Lower lobe of right lung (tissue), 2 donors: ENCODE results near the gene MATN3. TPM values are rescaled to one million over a fixed set of nuclear protein-coding genes. Genes with fewer than 3 reads are reported as not detected.
A peak's percentile ranks its signal among the peaks of the same experiment; 100 is the strongest.

ENCODE experiments used
- ATAC-seq, 2 donors: fragments of 200-7000 bp; cut with Tn5 transposase; one replicate each; pipeline ENCODE4 v1.9.1; 2020 to 2022; ENCODE audit warnings: mild to moderate bottlenecking in 2 of 2, moderate library complexity in 2 of 2
- DNase-seq: peaks from one replicate; pipeline ENCODE4 v3.0.0-alpha.2; 2020
- H3K27ac ChIP-seq: fragments of 200-600 bp; one replicate; pipeline ENCODE4 v1.8.0; 2022
- H3K27me3 ChIP-seq: fragments of 200-600 bp; one replicate; pipeline ENCODE4 v1.8.0; 2022; ENCODE audit warnings: low read depth
- H3K36me3 ChIP-seq: fragments of 200-600 bp; one replicate; pipeline ENCODE4 v1.8.0; 2022; ENCODE audit warnings: mild to moderate bottlenecking
- H3K4me1 ChIP-seq: fragments of 200-600 bp; one replicate; pipeline ENCODE4 v1.8.0; 2022
- H3K4me3 ChIP-seq: fragments of 200-600 bp; one replicate; pipeline ENCODE4 v1.8.0; 2022; ENCODE audit warnings: mild to moderate bottlenecking
- H3K9me3 ChIP-seq: fragments of 200-600 bp; one replicate; pipeline ENCODE4 v1.8.0; 2022
- CTCF ChIP-seq: fragments of 200-600 bp; IDR thresholded peaks from one replicate; pipeline ENCODE4 v1.8.0; 2022; ENCODE audit warnings: antibody characterized with exemption, mild to moderate bottlenecking
- intact Hi-C: fragments of 100-400 bp; cut with DNase I; formaldehyde crosslinking; loops from one replicate; pipeline ENCODE4 v1.11.0; 2022
- total RNA-seq: library from RNA; stranded (reverse); fragmentation: NEBNext Ultra II Directional; extraction: Animal tissue kit (Norgen Biotek cat#: 25700); gene quantifications from one replicate; pipeline ENCODE4 v1.2.1, GENCODE V29; 2021
- donor health status: DM: no; HTN: yes; CAD: no; lungs with severe emphysema.

MATN3 gene
- total RNA-seq, 1 donor from 2014 or later, result 8.1 TPM

GRCh38 chr2:20018601-20019152 is 6.2 kb upstream of the MATN3 start:
- TF ChIP-seq CTCF, result no peak
- ATAC-seq (no peak), DNase-seq (no peak)
- Histone ChIP-seq H3K36me3 (no peaks in the 10 kb centered on the region), H3K27ac (no peak overlapping the region), H3K27me3 (no peaks in the 10 kb centered on the region), H3K9me3 (no peaks in the 10 kb centered on the region), H3K4me3 (no peak overlapping the region), H3K4me1 (no peaks in the 10 kb centered on the region)
- intact Hi-C loops, result loop anchor here (5.0 kb wide), 1 partner anchor 79 kb away; no protein-coding TSS in a partner anchor

DNA sequence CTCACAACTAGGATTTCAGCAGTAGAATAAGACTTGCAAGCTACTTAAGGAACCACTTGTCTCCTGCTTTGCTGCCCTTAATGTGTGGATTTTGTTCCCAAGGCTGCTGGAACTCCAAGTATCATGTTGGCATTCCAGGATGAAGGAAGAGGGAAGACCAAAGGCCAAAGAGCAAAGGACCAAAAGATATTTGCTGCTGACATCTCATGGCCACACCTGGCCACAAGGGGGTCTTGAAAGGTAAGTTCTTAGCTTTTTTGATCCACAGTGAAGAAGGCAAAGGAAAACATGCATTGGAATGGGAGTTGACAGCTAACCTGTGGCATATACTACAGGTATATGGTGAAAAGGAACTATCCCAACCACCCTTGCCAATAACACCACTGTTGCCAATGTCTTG is 3.9 kb upstream of the MATN3 start:
- Histone ChIP-seq H3K27me3 (peaks cover 5% of the 10 kb centered on the region), H3K36me3 (no peaks in the 10 kb centered on the region), H3K4me3 (no peak overlapping the region), H3K4me1 (peaks cover 19% of the 10 kb centered on the region), H3K27ac (no peak overlapping the region), H3K9me3 (no peaks in the 10 kb centered on the region)
- DNase-seq, result no peak
- TF ChIP-seq CTCF, result no peak
- intact Hi-C loops, result loop anchor here (5.0 kb wide), 1 partner anchor 81 kb away; no protein-coding TSS in a partner anchor
- ATAC-seq, result no peak

- Histone ChIP-seq H3K4me1 (peaks cover 20% of the 10 kb centered on the region), H3K9me3 (no peaks in the 10 kb centered on the region), H3K27me3 (peaks cover 11% of the 10 kb centered on the region), H3K27ac (no peak overlapping the region), H3K4me3 (no peak overlapping the region), H3K36me3 (no peaks in the 10 kb centered on the region)
- DNase-seq, result no peak
- peak; percentile 44 to 55 for ATAC-seq
- TF ChIP-seq CTCF, result peak; percentile 65
- intact Hi-C loops, result loop anchor here (5.0 kb wide), 1 partner anchor 82 kb away; no protein-coding TSS in a partner anchor
Observed at GRCh38 chr2:20015482-20016083, 3.1 kb upstream of the MATN3 start.

GRCh38 chr2:20013126-20013849 is 820 bp upstream of the MATN3 start:
- Histone ChIP-seq H3K27ac (peak overlapping the region; percentile 77), H3K9me3 (no peaks in the 10 kb centered on the region), H3K36me3 (no peaks in the 10 kb centered on the region), H3K4me1 (peaks cover 20% of the 10 kb centered on the region), H3K4me3 (peak overlapping the region; percentile 61), H3K27me3 (peaks cover 14% of the 10 kb centered on the region)
- intact Hi-C loops, result no loop called here
- DNase-seq (no peak), ATAC-seq (peak; percentile 44 to 48)
- TF ChIP-seq CTCF, result no peak

DNA sequence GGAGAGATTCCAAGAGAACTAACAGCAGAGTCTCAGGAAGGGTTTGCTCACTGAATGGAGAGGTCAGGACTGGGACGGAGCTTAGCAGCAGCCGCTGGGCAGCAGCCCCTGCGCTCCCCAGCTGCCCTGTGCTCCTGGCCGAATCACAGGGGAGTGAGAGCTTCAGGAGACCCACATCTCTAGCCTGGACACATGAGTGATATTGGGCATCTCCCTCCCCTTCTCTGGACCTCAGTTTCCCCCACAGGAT is 511 bp downstream of the MATN3 start:
- DNase-seq, result no peak
- H3K27ac ChIP-seq, result peak overlapping the region; percentile 77
- H3K4me3 ChIP-seq, result peak overlapping the region; percentile 61
- H3K27me3 ChIP-seq, result peaks cover 14% of the 10 kb centered on the region
- no peak for TF ChIP-seq CTCF
- H3K9me3 ChIP-seq, result no peaks in the 10 kb centered on the region
- no peaks in the 10 kb centered on the region for H3K36me3 ChIP-seq
- ATAC-seq, result peak; percentile 8 to 41
- intact Hi-C loops, result no loop called here
- H3K4me1 ChIP-seq, result peaks cover 20% of the 10 kb centered on the region
